AG04450 (cell line): ENCODE measurements around the gene SPECC1L. TPM values are rescaled to one million over a fixed set of nuclear protein-coding genes. Genes with fewer than 3 reads are reported as not detected.

Experiments used
- CTCF ChIA-PET: fragments of 300-600, 350-600 bp; formaldehyde crosslinking; extraction: SDS; loops from one replicate; lab custom pipeline; 2022; ENCODE audit warnings: antibody characterized with exemption, inconsistent platforms; lab: Charles Lee
- POLR2A ChIA-PET: fragments of 350-600 bp; formaldehyde crosslinking; extraction: SDS; loops from one replicate; lab custom pipeline; 2021; ENCODE audit warnings: antibody characterized with exemption, inconsistent platforms; lab: Yijun Ruan, JAX
- DNase-seq: peaks from one replicate; pipeline ENCODE4 v3.0.0-alpha.2; 2011; ENCODE audit warnings: low read depth, low spot score
- H3K27ac ChIP-seq: one replicate; pipeline ENCODE4 v1.5.1; 2012; ENCODE audit warnings: low read depth, low read length, control low read depth
- H3K27me3 ChIP-seq: one replicate; pipeline ENCODE4 v1.6.0; 2012; ENCODE audit warnings: low read length; ENCODE audit not compliant: control insufficient read depth, insufficient read depth
- H3K4me3 ChIP-seq: 2 replicates; pipeline ENCODE4 v1.5.1; 2011; ENCODE audit warnings: mild to moderate bottlenecking, low read depth, low read length, control low read depth
- H3K9me3 ChIP-seq: 2 replicates; pipeline ENCODE4 v1.5.1; 2012; ENCODE audit warnings: low read length; ENCODE audit not compliant: control insufficient read depth, insufficient read depth
- polyA plus RNA-seq: library from polyadenylated mRNA; depleted of rRNA; stranded (reverse); fragments of >200 nt; gene quantifications from 2 replicates; pipeline ENCODE4 v1.2.3, GENCODE V29; 2011
- TF ChIP-seq, protein P1 (sequence below): IDR thresholded peaks from 2 replicates; pipeline ENCODE4 v1.5.1; 2011; ENCODE audit warnings: low read depth, low read length, control low read depth, inconsistent platforms

The SPECC1L gene
- polyA plus RNA-seq, 1 experiment, result 36.4 TPM

- peaks cover 2% of the 10 kb centered on the region for H3K27me3 ChIP-seq
- ChIA-PET CTCF (no interaction called here), POLR2A (no interaction called here)
- DNase-seq, result no peak
- TF ChIP-seq, protein P1, sequence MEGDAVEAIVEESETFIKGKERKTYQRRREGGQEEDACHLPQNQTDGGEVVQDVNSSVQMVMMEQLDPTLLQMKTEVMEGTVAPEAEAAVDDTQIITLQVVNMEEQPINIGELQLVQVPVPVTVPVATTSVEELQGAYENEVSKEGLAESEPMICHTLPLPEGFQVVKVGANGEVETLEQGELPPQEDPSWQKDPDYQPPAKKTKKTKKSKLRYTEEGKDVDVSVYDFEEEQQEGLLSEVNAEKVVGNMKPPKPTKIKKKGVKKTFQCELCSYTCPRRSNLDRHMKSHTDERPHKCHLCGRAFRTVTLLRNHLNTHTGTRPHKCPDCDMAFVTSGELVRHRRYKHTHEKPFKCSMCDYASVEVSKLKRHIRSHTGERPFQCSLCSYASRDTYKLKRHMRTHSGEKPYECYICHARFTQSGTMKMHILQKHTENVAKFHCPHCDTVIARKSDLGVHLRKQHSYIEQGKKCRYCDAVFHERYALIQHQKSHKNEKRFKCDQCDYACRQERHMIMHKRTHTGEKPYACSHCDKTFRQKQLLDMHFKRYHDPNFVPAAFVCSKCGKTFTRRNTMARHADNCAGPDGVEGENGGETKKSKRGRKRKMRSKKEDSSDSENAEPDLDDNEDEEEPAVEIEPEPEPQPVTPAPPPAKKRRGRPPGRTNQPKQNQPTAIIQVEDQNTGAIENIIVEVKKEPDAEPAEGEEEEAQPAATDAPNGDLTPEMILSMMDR, result no peak
- H3K4me3 ChIP-seq, result no peak overlapping the region
- H3K9me3 ChIP-seq, result no peaks in the 10 kb centered on the region
- no peak overlapping the region for H3K27ac ChIP-seq
These were observed 184.4 kb downstream of the SPECC1L start for GRCh38 chr22:24455039-24455438.

DNA sequence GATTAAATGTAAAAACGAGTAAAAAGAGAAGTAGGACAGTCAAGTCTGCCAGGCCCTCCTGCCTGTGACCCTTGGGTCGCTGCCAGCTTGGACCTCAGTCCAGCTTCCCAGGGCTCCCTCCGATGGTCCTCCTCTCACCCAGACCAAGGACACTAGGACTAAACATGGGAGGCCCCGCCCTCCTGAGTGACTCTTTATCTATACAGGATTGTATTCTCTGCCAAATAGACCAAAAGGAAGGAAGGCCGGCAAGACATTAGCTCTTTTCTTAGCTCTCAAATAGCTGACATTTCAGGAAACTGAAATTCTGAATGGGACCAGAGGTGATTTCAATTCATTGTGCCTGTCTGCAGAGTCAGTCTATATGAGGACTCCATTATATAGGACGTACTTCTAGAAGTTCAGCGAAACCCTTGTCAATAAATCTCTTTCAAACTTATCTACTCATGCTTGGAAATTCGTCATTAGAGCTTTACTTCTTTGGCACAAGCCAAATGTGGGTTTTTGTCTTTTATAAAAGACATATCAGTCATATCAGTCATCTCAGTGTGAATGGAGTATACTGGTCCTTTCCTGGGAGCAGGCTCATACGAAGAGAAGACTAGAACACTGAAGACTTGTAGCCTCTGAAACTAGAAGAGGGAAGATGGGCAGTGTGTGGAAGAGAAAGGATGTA is 185.3 kb downstream of the SPECC1L start:
- peaks cover 2% of the 10 kb centered on the region for H3K27me3 ChIP-seq
- TF ChIP-seq, protein P1, result no peak
- POLR2A ChIA-PET, result no interaction called here
- DNase-seq, result no peak
- CTCF ChIA-PET, result interaction anchor here (0.9 to 1.1 kb wide), 2 partner anchors 18 to 33 kb away, joined by 3 read pairs; no protein-coding TSS in a partner anchor
- no peak overlapping the region for H3K4me3 ChIP-seq
- no peak overlapping the region for H3K27ac ChIP-seq
- no peaks in the 10 kb centered on the region for H3K9me3 ChIP-seq

DNA sequence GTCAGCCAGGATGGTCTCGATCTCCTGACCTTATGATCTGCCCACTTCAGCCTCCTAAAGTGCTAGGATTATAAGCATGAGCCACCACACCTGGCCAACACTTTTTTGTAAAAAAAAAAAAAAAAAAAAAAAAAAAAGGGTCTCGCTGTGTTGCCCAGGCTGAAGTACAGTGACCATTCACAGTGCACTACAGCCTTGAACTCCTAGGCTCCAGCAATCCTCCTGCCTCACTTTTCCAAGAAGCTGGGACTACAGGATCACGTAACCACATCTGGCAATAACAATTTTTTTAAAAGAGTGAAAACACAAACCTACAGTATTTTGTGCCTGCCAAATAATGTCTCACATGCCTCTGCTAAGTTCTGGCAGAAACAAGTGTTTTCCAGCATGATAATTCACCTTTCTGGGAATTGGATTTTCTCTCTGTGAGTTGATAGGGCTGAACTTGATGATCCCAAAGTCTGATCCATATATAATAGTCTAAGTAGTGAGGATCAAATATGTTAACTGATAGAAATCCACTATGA is 187.3 kb downstream of the SPECC1L start:
- H3K4me3 ChIP-seq, result no peak overlapping the region
- ChIA-PET POLR2A (no interaction called here), CTCF (no interaction called here)
- no peaks in the 10 kb centered on the region for H3K27me3 ChIP-seq
- DNase-seq, result no peak
- no peaks in the 10 kb centered on the region for H3K9me3 ChIP-seq
- no peak overlapping the region for H3K27ac ChIP-seq
- TF ChIP-seq, protein P1, result no peak

- ChIA-PET POLR2A (no interaction called here), CTCF (no interaction called here)
These were observed 189.3 kb downstream of the SPECC1L start for GRCh38 chr22:24459911-24460310.

More at GRCh38 chr22:24459911-24460310, 189.3 kb downstream of the SPECC1L start:
- H3K9me3 ChIP-seq, result no peaks in the 10 kb centered on the region
- no peak overlapping the region for H3K4me3 ChIP-seq
- H3K27me3 ChIP-seq, result no peaks in the 10 kb centered on the region
- TF ChIP-seq, protein P1, result no peak
- DNase-seq, result no peak
- H3K27ac ChIP-seq, result no peak overlapping the region
